ENCODE measurements around the gene USP19.

DNA sequence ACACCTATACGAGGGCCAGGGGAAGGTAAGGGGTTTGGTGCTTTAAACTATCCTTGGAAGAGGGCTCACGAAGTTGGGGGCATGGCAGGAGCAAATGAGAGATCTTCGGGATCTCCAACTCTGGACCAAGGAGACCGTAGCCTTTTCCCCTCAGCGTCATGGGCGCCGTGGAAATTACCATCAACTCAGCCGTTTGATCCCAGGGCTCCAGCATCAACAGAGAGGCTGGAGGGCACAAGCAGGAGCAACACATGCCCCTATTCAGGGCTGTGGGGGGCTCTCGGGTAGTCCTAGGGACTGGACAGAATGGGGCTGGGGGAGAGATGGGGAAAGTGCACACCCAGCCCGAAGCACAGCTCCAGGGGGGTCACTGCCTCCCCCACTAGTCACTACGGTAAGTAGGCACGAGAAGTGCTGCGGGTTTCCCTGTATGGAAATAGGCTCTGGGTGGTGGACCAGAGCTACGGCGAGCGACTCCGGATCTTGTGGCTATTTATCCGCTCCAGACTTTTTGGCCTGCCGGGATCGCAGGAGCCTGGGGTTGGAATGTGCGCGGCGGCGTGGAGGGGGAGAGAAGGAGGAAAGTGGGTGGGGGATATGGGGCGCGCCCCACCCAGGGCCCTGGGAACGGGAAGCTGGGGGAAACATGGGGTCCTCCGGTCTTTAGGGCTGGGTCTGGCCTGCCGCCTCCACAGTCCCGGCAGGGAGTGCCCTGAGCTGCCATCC is 12.8 kb upstream of the USP19 start:
- peak in 1 of 2 donors; percentile 26 for TF ChIP-seq POLR2A (IDR thresholded peaks at IDR 0.05)
- TF ChIP-seq, protein P1, sequence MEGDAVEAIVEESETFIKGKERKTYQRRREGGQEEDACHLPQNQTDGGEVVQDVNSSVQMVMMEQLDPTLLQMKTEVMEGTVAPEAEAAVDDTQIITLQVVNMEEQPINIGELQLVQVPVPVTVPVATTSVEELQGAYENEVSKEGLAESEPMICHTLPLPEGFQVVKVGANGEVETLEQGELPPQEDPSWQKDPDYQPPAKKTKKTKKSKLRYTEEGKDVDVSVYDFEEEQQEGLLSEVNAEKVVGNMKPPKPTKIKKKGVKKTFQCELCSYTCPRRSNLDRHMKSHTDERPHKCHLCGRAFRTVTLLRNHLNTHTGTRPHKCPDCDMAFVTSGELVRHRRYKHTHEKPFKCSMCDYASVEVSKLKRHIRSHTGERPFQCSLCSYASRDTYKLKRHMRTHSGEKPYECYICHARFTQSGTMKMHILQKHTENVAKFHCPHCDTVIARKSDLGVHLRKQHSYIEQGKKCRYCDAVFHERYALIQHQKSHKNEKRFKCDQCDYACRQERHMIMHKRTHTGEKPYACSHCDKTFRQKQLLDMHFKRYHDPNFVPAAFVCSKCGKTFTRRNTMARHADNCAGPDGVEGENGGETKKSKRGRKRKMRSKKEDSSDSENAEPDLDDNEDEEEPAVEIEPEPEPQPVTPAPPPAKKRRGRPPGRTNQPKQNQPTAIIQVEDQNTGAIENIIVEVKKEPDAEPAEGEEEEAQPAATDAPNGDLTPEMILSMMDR (IDR thresholded peaks at IDR 0.05) = no peak
